ENCODE measurements around the gene TRRAP.
A peak's percentile ranks its signal among the peaks of the same experiment; 100 is the strongest.
"Not testable (repeated sequence)": the region's sequence is repeated elsewhere in the genome, so short reads cannot be mapped to it uniquely, and the experiment has no call there.

The TRRAP gene

DNA sequence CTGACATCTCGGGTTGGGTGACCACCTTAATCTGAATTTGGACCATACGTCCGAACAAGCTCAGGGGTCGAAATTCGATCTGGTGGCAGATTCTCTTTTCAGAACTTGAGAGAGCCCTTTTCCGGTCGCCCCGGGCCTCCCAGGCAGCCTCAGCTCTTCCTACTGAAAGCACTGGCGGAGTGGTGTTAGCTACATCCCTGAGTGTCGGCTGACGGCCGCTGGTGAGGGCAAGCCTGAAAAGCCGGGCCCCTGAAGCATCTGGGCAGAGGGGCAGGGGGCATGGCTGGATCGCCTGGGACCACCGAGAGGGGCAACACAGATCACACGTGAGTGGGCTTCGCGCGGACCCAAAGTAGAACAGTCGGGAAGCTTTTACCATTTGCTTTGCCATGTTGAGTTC lies 149.5 kb downstream of the TRRAP start:
- DNase-seq (ENCODE audit: low read depth in 1 of 2, low spot score in 1 of 2) = no peak

DNA sequence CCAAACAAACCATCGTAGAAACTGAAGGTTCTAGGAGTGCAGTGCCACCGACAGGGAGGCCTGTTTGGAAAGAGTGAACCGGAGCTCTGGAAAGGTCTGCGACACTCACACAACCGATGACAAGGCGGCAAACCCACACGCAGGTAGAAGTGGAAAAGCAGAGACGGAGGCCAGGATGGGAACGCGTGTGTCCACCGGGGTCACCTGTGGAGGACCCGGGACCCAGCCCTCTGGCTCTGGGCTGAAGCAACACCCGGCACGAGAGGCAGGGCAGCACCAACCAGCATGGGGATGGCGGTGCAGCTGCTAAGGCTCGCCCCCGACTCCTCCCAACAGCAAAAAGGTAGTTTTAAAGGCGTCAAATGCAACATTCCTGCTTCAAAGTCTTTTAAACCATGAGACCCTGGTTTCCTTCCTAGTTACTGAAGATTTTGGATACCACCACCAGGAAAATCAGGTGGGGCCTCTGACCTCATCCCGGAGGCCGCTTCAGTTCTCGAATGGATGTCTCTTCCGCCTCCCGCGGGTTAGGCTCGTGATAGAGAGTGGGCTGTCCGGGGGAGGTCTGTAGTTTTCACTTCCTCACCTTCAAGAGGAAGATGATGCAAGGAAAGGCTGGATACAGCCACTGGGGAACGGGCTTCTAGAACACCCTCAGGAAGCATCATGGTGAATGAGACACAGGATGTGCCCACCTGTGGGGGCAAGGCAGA lies 150.1 kb downstream of the TRRAP start:
- no peak for DNase-seq (ENCODE audit: low read depth in 1 of 2, low spot score in 1 of 2)

DNA sequence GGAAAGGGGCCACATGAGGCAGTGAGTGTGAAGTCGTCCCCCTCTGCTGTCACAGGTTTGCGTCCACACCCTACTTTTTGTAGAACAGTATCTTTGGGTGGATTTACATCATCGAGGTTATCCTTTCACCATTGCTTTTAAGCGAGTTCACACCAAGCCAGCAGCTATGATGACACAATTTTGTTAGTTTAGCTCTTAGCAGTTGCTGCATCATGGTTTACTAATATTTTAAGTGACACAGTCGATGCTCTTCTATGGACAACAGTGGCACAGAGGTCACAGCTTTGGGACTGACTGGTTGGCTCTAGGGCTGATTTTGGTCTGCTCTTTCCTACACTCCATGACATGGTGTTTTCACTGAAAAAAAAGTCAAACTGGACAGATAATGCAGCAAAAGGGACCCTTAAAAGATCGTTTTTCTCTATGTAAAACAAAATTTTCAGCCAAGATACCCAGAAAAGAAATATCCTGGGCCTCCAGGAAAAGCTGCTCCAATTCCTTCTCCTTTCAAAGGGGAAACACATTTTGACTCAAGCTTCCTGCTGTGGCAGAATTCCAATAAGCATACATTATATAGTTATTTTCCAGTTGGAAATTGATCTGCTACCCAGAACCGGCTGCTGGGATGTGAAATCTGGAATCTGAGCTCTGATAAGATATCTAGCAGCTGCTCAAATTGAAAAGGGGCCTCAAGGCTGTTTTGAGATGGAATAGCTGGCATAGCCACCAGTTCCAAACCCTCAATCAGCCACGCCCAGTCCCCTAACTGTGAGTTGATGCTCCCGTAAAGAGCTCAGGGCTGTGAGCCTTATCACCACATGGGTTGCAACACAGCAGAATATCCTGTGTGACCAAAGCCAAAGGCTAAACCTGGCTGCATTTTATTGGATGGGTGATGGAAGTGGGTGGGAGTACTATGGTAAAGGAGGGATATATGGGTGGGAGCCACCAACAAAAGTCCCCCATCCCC lies 151.4 kb downstream of the TRRAP start:
- no peak for DNase-seq (ENCODE audit: low read depth in 1 of 2, low spot score in 1 of 2)

DNA sequence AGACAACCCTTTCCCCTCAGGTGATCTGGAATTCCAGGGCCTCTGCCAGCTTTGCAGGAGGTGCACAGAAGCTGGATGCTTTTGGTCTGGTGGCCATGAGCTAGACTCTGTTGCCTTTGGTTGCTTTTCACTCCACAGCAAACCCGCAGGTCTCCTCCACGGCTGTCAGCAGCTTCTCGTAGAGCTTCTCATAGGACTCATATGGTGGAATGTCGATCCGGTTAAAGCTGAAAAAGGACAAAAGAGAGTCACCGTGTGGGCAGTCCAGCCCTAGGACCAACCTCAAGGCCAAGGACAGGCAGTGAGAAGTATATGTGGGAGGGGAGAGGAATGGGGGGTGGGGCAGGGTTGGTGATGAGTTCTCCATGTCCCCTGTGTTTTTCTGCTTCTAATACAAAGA lies 152.1 kb downstream of the TRRAP start:
- DNase-seq (ENCODE audit: low read depth in 1 of 2, low spot score in 1 of 2) = no peak

DNA sequence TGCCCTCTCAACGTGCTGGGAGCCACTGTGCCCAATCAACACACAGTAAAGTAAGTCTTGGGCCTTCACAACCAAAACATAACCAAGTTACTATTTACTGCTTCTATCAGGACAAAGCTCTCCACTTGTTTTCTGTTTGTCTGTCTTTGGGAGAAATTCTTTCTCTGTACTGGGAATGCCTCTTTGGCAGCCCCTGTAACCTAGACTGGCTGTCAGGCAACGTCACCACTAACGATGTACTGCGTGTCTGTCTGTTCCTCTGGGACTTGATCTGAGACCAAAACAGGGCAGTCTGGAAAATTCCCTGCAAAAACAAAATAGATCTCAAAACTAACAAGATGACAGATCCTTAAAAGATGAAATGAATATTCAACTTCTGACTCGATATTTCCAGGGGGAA lies 152.6 kb downstream of the TRRAP start:
- DNase-seq (ENCODE audit: low read depth in 1 of 2, low spot score in 1 of 2) = no peak

- DNase-seq (ENCODE audit: low read depth in 1 of 2, low spot score in 1 of 2) = no peak
Measured at GRCh38 chr7:99031496-99031895, 153.2 kb downstream of the TRRAP start.

DNA sequence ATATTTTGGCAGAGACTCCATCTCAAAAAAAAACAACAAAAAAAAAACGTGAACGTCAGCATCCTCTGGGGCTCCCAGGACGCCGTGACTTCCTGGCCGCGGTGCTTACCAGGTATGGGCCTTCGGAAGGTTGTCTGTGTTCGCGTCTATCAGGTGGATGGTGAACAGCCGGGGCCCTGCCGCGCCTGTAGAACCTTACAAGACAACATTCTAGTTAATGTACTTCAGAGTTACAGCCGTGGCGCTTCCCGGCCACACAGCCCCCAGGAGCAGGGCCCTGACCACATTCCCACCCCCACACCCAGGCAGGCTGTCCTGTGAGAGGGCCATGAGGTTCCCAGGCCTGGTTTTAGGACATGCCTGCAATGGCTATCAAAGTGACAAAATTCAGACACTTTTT lies 154.6 kb downstream of the TRRAP start:
- DNase-seq (ENCODE audit: low read depth in 1 of 2, low spot score in 1 of 2) = no peak

DNA sequence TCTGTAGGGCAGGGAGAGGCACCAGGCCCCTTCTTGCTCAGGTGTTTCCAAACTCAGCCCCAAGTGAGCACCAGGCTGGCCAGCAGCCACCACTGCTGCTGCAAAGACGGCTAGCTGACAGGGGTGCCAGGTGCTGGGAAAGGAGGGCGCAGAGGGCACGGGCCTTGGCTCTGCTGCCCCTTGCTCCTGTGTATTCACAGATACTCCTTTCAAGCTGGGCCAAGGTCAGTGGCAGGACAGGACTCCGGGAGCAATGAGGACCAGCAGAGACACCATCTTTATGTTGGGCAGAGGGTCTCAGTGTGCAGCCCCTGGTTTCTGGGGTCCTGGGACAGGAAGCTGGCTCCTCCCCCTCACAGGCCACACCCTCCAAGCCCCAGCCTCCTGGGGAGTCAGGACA lies 155.4 kb downstream of the TRRAP start:
- no peak for DNase-seq (ENCODE audit: low read depth in 1 of 2, low spot score in 1 of 2)

DNA sequence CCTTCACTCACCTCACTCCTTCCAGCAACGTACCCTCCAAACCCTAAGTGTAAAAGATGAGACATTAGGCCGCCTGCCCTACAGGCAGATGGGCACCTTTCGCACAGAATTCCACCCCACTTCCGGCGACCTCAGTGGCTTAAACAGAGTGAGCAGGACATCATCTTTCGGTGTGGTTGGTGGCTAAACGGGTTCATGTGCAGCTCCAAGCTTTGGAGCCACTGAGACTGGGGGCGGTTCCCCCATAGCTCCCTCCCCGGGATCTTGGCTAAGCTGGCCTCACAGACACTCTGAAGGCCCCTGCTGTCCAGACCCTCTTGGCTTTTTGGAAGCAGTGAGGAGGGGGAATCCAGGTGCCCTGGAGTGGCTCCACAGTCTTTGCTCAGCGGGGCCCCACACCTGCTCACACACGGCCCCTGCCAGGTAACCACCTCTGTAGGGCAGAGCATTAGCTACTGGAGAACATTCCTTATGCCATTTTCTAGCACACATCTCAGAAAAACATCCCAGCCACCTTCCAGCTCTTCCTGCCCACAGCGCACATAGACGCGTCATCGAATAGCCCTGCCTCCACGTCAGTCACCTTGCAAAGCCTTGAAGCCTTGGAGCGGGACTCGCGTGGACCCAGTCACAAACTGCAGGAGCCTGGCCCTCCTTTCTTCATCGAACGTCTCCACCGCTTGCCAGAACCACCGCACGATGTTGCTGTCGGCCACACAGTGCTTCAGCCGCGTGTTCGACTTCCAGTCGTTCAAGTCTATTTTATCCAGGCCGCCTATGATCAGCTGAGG lies 156.8 kb downstream of the TRRAP start:
- DNase-seq (ENCODE audit: low read depth in 1 of 2, low spot score in 1 of 2) = no peak

GRCh38 chr7:99035723-99036545 lies 157.6 kb downstream of the TRRAP start:
- DNase-seq (ENCODE audit: low read depth in 1 of 2, low spot score in 1 of 2) = no peak

DNA sequence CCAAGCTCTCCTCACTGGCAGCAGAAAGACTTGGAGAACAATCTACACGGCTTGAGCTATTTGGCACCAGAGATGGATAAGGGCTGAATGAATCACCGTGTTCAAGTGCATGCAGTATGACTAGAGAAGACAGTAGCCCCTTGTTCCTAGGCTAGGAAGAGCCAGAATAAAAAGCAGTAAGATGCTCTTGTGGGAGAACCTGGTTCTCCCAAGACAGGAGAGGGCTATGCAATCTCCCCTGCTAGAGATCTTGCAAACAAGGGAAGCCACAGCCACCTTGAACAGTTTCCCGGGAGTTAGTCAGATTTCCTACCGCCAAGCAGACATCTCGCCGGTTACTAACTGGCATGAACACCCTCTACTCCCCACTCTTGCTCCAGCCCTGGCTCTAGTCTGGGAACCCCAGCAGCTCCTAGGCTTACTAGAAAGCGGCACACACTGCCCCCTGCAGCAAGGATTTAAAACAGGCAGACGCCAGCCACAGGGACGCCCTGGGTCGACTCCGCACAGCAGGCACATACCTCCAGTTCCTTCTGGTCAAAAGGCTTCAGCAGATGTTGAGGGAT lies 158.3 kb downstream of the TRRAP start:
- DNase-seq (ENCODE audit: low read depth in 1 of 2, low spot score in 1 of 2) = no peak

GRCh38 chr7:99037327-99037940 lies 159.1 kb downstream of the TRRAP start:
- DNase-seq (ENCODE audit: low read depth in 1 of 2, low spot score in 1 of 2) = no peak

- DNase-seq (ENCODE audit: low read depth in 1 of 2, low spot score in 1 of 2) = no peak
Measured at GRCh38 chr7:99038086-99038855, 159.9 kb downstream of the TRRAP start.

- DNase-seq (ENCODE audit: low read depth in 1 of 2, low spot score in 1 of 2) = no peak
Measured at GRCh38 chr7:99039384-99039891, 161.1 kb downstream of the TRRAP start.

DNA sequence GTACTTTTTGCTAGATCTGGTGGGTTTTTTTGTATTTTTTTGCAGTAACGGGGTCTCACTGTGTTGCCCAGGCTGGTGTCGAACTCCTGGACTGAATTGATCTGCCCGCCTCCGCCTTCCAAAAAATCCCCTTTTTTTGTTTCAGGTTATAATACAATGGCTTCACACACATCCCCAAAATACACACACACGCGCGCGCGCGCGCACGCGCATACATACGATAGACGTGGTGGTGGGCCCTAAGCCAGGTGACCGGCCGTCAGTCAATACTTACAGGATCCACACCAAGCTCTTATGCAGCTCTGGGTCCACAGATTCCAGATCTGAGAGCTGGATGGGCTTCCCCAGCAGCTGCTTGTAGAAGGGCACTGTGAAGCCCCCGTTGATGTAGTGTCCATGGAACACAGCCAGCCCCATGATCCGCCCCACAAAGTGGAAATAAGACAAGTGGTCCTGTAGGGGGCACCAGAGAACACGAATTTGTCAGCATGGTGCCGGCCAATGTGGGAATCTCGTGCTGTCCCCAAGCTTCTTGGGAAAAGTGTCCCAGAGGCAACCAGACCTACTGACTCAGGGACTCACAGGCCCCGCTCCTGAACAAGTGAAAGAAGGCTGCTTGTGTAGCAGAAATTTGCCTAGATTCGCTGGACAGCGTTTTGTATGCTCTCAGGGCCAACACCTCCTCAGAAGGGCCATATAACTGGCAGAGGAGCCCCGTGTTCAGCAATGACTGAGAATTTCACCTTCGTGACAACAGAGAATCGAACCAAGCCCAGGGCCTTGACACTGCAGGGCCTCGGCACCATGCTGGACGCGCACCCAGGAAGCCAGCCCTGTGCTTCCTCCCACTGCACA lies 162.0 kb downstream of the TRRAP start:
- DNase-seq (ENCODE audit: low read depth in 1 of 2, low spot score in 1 of 2) = peak; percentile 23 to 54

- no peak for DNase-seq (ENCODE audit: low read depth in 1 of 2, low spot score in 1 of 2)
Measured at GRCh38 chr7:99041526-99041925, 163.2 kb downstream of the TRRAP start.

- DNase-seq (ENCODE audit: low read depth in 1 of 2, low spot score in 1 of 2) = no peak
Measured at GRCh38 chr7:99042957-99043356, 164.6 kb downstream of the TRRAP start.

GRCh38 chr7:99044858-99045257 lies 166.5 kb downstream of the TRRAP start:
- not testable (repeated sequence) for DNase-seq (ENCODE audit: low read depth in 1 of 2, low spot score in 1 of 2)

Data from activated CD4-positive, alpha-beta T cell treated with anti-CD3 and anti-CD28 coated beads, Interleukin-2, amount 50 U/mL, for 24 hours (primary cell).